Esophagus squamous epithelium (tissue), 4 donors: ENCODE measurements around the gene SPDYE2.
"Not testable (repeated sequence)": the region's sequence is repeated elsewhere in the genome, so short reads cannot be mapped to it uniquely, and the experiment has no call there.

Experiments
- POLR2A ChIP-seq, 4 donors: fragments of 450-650 bp; IDR thresholded peaks; one replicate each; pipeline ENCODE4 v1.6.1; 2017; ENCODE audit warnings: antibody characterized with exemption in 4 of 4, mild to moderate bottlenecking in 4 of 4, moderate library complexity in 3 of 4
- TF ChIP-seq, protein P1 (sequence below), 6 experiments: fragments of 450-650 bp in 4 of 6; fragments of 200-600 bp in 2 of 6; sonication (generic) in 2 of 6; IDR thresholded peaks; one replicate each; pipeline ENCODE4 v1.5.1; 2016 to 2019; ENCODE audit warnings: antibody characterized with exemption in 6 of 6, mild to moderate bottlenecking in 4 of 6, moderate library complexity in 4 of 6

DNA sequence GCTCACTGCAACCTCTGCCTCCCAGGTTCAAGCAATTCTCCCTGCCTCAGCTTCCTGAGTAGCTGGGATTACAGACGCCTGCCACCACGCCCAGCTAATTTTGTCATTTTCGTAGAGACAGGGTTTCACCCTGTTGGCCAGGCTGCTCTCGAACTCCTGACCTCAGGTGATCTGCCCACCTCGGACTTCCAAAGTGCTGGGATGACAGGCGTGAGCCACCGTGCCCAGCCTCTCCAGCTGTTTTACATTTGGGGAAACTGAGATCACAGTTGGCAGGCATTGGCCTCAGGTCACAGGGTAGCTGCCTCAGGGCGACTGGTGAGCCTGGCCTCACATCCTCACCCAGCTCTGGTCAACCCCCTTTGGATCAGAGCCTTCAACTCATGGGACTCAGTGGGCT is 40.5 kb upstream of the SPDYE2 start:
- TF ChIP-seq, protein P1, sequence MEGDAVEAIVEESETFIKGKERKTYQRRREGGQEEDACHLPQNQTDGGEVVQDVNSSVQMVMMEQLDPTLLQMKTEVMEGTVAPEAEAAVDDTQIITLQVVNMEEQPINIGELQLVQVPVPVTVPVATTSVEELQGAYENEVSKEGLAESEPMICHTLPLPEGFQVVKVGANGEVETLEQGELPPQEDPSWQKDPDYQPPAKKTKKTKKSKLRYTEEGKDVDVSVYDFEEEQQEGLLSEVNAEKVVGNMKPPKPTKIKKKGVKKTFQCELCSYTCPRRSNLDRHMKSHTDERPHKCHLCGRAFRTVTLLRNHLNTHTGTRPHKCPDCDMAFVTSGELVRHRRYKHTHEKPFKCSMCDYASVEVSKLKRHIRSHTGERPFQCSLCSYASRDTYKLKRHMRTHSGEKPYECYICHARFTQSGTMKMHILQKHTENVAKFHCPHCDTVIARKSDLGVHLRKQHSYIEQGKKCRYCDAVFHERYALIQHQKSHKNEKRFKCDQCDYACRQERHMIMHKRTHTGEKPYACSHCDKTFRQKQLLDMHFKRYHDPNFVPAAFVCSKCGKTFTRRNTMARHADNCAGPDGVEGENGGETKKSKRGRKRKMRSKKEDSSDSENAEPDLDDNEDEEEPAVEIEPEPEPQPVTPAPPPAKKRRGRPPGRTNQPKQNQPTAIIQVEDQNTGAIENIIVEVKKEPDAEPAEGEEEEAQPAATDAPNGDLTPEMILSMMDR (IDR thresholded peaks at IDR 0.05): not testable (repeated sequence)
- TF ChIP-seq POLR2A (IDR thresholded peaks at IDR 0.05): not testable (repeated sequence)
